PC-9 (cell line): ENCODE results near the gene GDPD5.

Experiments
- CTCF ChIP-seq: fragments of 200-600 bp; sonication (generic); conservative IDR thresholded peaks from 2 replicates; pipeline ENCODE4 v1.6.1; 2017; ENCODE audit warnings: mixed run types, antibody characterized with exemption, mild to moderate bottlenecking, moderate library complexity
- EZH2 ChIP-seq: fragments of 200-600 bp; sonication (generic); IDR thresholded peaks from 2 replicates; pipeline ENCODE4 v1.8.0; 2017; ENCODE audit warnings: antibody characterized with exemption, low read depth

GRCh38 chr11:75433443-75433842, 92.3 kb downstream of the GDPD5 start:
- TF ChIP-seq CTCF = no peak
- TF ChIP-seq EZH2 = no peak
